Esophagus muscularis mucosa (tissue), 4 donors: ENCODE data around the gene JAK2. TPM values are rescaled to one million over a fixed set of nuclear protein-coding genes. Genes with fewer than 3 reads are reported as not detected.
"Not testable (repeated sequence)": the region's sequence is repeated elsewhere in the genome, so short reads cannot be mapped to it uniquely, and the experiment has no call there.

ENCODE experiments used
- DNase-seq: peaks from one replicate; pipeline ENCODE4 v3.0.0-alpha.2; 2017; ENCODE audit errors: extremely low spot score
- H3K27ac ChIP-seq, 4 donors: fragments of 200-600 bp; sonication (generic); replicated peaks in 1 of 4; 1 replicate in 3 of 4; 2 replicates in 1 of 4; pipeline ENCODE4 v1.5.1; 2016 to 2019; ENCODE audit warnings: mild to moderate bottlenecking in 1 of 4
- H3K27me3 ChIP-seq, 4 donors: fragments of 200-600 bp; sonication (generic); one replicate each; pipeline versions ENCODE4 v1.5.1 to v1.6.0; 2016 to 2019
- H3K36me3 ChIP-seq, 4 donors: fragments of 200-600 bp; sonication (generic); one replicate each; pipeline ENCODE4 v1.5.1; 2016 to 2019
- H3K4me1 ChIP-seq, 4 donors: fragments of 200-600 bp; sonication (generic); one replicate each; pipeline ENCODE4 v1.5.1; 2016 to 2019
- H3K4me3 ChIP-seq, 4 donors: fragments of 200-600 bp; sonication (generic); 1 replicate in 2 of 4; 2 replicates in 2 of 4; pipeline ENCODE4 v1.5.1; 2016 to 2019; ENCODE audit warnings: mild to moderate bottlenecking in 4 of 4, moderate library complexity in 1 of 4
- H3K9me3 ChIP-seq, 4 donors: fragments of 200-600 bp; sonication (generic); 1 replicate in 3 of 4; 2 replicates in 1 of 4; pipeline ENCODE4 v1.5.1; 2016 to 2019
- CTCF ChIP-seq, 3 experiments: fragments of 200-600 bp in 2 of 3; fragments of 450-650 bp in 1 of 3; sonication (generic) in 2 of 3; IDR thresholded peaks; one replicate each; pipeline ENCODE4 v1.5.1; 2017 to 2019; ENCODE audit warnings: antibody characterized with exemption in 3 of 3, mild to moderate bottlenecking in 2 of 3, moderate library complexity in 1 of 3
- EP300 ChIP-seq: sonication (generic); formaldehyde crosslinking; IDR thresholded peaks from one replicate; pipeline ENCODE4 v1.6.1; 2017; ENCODE audit warnings: antibody characterized with exemption
- POLR2A ChIP-seq: fragments of 450-650 bp; IDR thresholded peaks from one replicate; pipeline ENCODE4 v1.6.1; 2017; ENCODE audit warnings: antibody characterized with exemption, moderate library complexity, mild to moderate bottlenecking, low read depth
- POLR2AphosphoS5 ChIP-seq, 2 donors: sonication (generic); formaldehyde crosslinking; IDR thresholded peaks; one replicate each; pipeline ENCODE4 v1.6.1; 2017; ENCODE audit warnings: antibody characterized with exemption in 2 of 2
- WGBS: methylation state at CpG from one replicate; pipeline ENCODE4 v1.1.5; 2018; 5-methylcytosine and 5-hydroxymethylcytosine counted together
- intact Hi-C: fragments of 100-400 bp; cut with DNase I; formaldehyde crosslinking; loops from one replicate; pipeline ENCODE4 v1.15.1; 2023
- total RNA-seq, 4 donors: library from RNA; depleted of rRNA; stranded (reverse); fragments of >200 nt; gene quantifications; one replicate each; pipeline versions ENCODE4 v1.1.0 to v1.2.1, GENCODE V29; 2016

The JAK2 gene
- total RNA-seq, 4 donors from 2014 or later, result 27.0 to 47.8 (median 35.1) TPM

- no peak for DNase-seq
- Histone ChIP-seq H3K27ac (no peak overlapping the region), H3K4me3 (no peak overlapping the region), H3K27me3 (no peaks in the 10 kb centered on the region), H3K4me1 (no peaks in the 10 kb centered on the region), H3K36me3 (peaks cover 0 to 21% (median 6%) of the 10 kb centered on the region in 4 donors), H3K9me3 (no peaks in the 10 kb centered on the region)
- TF ChIP-seq POLR2AphosphoS5 (IDR thresholded peaks at IDR 0.05), result no peak
- TF ChIP-seq CTCF (IDR thresholded peaks at IDR 0.05), result no peak
- no peak for TF ChIP-seq EP300
- no peak for TF ChIP-seq POLR2A
- WGBS, result 65% methylated on average over 3 of the region's 3 CpGs
- intact Hi-C loops, result no loop called here
These were observed 114.4 kb downstream of the JAK2 start for GRCh38 chr9:5099466-5099865.

- H3K27ac ChIP-seq, H3K4me3 ChIP-seq, H3K27me3 ChIP-seq, intact Hi-C loops, H3K9me3 ChIP-seq, DNase-seq, H3K4me1 ChIP-seq: not testable (repeated sequence)
- H3K36me3 ChIP-seq, result peaks cover 0 to 21% (median 6%) of the 10 kb centered on the region in 4 donors
- 97% methylated on average over 5 of the region's 7 CpGs for WGBS
These were observed 116.1 kb downstream of the JAK2 start for GRCh38 chr9:5101127-5101526.

GRCh38 chr9:5106517-5106916 is 121.4 kb downstream of the JAK2 start:
- H3K4me1 ChIP-seq, DNase-seq, H3K27me3 ChIP-seq, intact Hi-C loops, H3K9me3 ChIP-seq, H3K4me3 ChIP-seq, H3K27ac ChIP-seq: not testable (repeated sequence)
- 98% methylated on average over 2 of the region's 2 CpGs for WGBS
- peaks cover 0 to 21% (median 3%) of the 10 kb centered on the region in 4 donors for H3K36me3 ChIP-seq

GRCh38 chr9:5110867-5111681 is 126.0 kb downstream of the JAK2 start:
- Histone ChIP-seq H3K9me3 (peaks cover 0 to 6% (median 0%) of the 10 kb centered on the region in 4 donors), H3K4me3 (no peak overlapping the region), H3K36me3 (peaks cover 0 to 37% (median 13%) of the 10 kb centered on the region in 4 donors), H3K27ac (no peak overlapping the region), H3K4me1 (no peaks in the 10 kb centered on the region), H3K27me3 (no peaks in the 10 kb centered on the region)
- no peak for DNase-seq
- intact Hi-C loops, result no loop called here
- 100% methylated on average over 13 of the region's 50 CpGs for WGBS
- TF ChIP-seq POLR2A (no peak), CTCF (IDR thresholded peaks at IDR 0.05) (no peak), POLR2AphosphoS5 (IDR thresholded peaks at IDR 0.05) (no peak), EP300 (no peak)

- H3K36me3 ChIP-seq, result peaks cover 0 to 37% (median 13%) of the 10 kb centered on the region in 4 donors
- TF ChIP-seq POLR2AphosphoS5 (IDR thresholded peaks at IDR 0.05) (no peak), EP300 (no peak), POLR2A (no peak), CTCF (IDR thresholded peaks at IDR 0.05) (no peak)
- no peak overlapping the region for H3K4me3 ChIP-seq
- H3K27ac ChIP-seq, result no peak overlapping the region
- H3K9me3 ChIP-seq, result peaks cover 0 to 6% (median 0%) of the 10 kb centered on the region in 4 donors
- H3K4me1 ChIP-seq, result no peaks in the 10 kb centered on the region
- DNase-seq, result no peak
- H3K27me3 ChIP-seq, result no peaks in the 10 kb centered on the region
- WGBS, result 94% methylated on average over 7 of the region's 28 CpGs
- intact Hi-C loops, result no loop called here
These were observed 126.6 kb downstream of the JAK2 start for GRCh38 chr9:5111696-5112095.
